AG10803 (cell line): ENCODE measurements around the gene PCDHGB7.
"Not testable (repeated sequence)": the region's sequence is repeated elsewhere in the genome, so short reads cannot be mapped to it uniquely, and the experiment has no call there.

Experiments used
- DNase-seq: peaks from one replicate; pipeline ENCODE4 v3.0.0; 2010; ENCODE audit warnings: low read depth
- H3K4me3 ChIP-seq: 2 replicates; pipeline ENCODE4 v1.5.1; 2011; ENCODE audit warnings: mild to moderate bottlenecking, low read length, control low read depth
- TF ChIP-seq, protein P1 (sequence below): conservative IDR thresholded peaks from 2 replicates; pipeline ENCODE4 v1.5.1; 2011; ENCODE audit warnings: mild to moderate bottlenecking, low read length, control low read depth, inconsistent platforms

The PCDHGB7 gene

DNA sequence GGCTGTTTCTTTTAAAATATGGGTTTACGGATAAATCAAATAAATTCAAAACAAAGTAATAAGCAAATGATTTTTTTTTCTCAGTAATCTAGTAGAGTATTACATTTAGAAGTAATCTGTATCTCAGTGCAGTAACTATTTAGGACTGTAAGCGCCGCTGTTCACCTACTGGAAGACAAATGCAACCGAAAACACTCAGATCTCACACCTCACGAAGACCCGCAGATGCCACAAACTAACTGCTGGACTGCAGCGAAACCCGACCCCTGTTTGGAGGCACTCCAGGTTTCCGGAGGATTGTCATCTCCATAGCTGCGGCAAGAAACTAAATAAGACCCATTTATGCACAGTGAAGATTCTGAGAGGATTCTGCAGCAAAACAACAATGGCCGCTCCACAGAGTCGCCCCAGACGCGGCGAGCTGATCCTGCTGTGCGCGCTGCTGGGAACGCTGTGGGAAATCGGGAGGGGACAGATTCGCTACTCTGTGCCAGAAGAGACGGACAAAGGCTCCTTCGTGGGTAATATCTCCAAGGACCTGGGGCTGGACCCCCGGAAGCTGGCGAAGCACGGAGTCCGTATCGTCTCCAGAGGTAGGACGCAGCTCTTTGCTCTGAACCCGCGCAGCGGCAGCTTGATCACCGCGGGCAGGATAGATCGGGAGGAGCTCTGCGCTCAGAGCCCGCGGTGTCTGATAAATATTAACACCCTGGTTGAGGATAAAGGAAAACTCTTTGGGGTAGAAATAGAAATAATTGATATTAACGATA lies 24.9 kb upstream of the PCDHGB7 start, which contains the start of gene PCDHGA8:
TSS of gene PCDHGA8 (plus strand) at position 205 of the 770 bp plus-strand sequence. CDS start at position 386, 181 bp downstream.
- peak; percentile 41 for DNase-seq
- TF ChIP-seq, protein P1, sequence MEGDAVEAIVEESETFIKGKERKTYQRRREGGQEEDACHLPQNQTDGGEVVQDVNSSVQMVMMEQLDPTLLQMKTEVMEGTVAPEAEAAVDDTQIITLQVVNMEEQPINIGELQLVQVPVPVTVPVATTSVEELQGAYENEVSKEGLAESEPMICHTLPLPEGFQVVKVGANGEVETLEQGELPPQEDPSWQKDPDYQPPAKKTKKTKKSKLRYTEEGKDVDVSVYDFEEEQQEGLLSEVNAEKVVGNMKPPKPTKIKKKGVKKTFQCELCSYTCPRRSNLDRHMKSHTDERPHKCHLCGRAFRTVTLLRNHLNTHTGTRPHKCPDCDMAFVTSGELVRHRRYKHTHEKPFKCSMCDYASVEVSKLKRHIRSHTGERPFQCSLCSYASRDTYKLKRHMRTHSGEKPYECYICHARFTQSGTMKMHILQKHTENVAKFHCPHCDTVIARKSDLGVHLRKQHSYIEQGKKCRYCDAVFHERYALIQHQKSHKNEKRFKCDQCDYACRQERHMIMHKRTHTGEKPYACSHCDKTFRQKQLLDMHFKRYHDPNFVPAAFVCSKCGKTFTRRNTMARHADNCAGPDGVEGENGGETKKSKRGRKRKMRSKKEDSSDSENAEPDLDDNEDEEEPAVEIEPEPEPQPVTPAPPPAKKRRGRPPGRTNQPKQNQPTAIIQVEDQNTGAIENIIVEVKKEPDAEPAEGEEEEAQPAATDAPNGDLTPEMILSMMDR, result peak; percentile 22
- H3K4me3 ChIP-seq, result peak within 1 kb of the TSS; percentile 9; the same call in 1 of the 2 replicates

DNA sequence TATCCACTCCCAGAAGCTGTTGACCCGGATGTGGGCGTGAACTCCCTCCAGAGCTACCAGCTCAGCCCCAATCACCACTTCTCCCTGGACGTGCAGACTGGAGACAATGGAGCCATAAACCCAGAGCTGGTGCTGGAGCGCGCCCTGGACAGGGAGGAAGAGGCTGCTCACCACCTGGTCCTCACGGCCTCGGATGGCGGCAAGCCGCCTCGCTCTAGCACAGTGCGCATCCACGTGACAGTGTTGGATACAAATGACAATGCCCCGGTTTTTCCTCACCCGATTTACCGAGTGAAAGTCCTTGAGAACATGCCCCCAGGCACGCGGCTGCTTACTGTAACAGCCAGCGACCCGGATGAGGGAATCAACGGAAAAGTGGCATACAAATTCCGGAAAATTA lies 24.2 kb upstream of the PCDHGB7 start:
- DNase-seq, result no peak

DNA sequence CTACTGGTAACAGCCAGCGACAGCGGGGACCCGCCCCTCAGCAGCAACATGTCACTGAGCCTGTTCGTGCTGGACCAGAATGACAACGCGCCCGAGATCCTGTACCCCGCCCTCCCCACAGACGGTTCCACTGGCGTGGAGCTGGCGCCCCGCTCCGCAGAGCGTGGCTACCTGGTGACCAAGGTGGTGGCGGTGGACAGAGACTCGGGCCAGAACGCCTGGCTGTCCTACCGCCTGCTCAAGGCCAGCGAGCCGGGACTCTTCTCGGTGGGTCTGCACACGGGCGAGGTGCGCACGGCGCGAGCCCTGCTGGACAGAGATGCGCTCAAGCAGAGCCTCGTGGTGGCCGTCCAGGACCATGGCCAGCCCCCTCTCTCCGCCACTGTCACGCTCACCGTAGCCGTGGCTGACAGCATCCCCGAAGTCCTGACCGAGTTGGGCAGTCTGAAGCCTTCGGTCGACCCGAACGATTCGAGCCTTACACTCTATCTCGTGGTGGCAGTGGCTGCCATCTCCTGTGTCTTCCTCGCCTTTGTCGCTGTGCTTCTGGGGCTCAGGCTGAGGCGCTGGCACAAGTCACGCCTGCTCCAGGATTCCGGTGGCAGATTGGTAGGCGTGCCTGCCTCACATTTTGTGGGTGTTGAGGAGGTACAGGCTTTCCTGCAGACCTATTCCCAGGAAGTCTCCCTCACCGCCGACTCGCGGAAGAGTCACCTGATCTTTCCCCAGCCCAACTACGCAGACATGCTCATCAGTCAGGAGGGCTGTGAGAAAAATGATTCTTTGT lies 22.9 kb upstream of the PCDHGB7 start:
- H3K4me3 ChIP-seq, DNase-seq: not testable (repeated sequence)

More for the DNA sequence above, 24.2 kb upstream of the PCDHGB7 start:
- H3K4me3 ChIP-seq, result no peak overlapping the region
- TF ChIP-seq, protein P1, result no peak

DNA sequence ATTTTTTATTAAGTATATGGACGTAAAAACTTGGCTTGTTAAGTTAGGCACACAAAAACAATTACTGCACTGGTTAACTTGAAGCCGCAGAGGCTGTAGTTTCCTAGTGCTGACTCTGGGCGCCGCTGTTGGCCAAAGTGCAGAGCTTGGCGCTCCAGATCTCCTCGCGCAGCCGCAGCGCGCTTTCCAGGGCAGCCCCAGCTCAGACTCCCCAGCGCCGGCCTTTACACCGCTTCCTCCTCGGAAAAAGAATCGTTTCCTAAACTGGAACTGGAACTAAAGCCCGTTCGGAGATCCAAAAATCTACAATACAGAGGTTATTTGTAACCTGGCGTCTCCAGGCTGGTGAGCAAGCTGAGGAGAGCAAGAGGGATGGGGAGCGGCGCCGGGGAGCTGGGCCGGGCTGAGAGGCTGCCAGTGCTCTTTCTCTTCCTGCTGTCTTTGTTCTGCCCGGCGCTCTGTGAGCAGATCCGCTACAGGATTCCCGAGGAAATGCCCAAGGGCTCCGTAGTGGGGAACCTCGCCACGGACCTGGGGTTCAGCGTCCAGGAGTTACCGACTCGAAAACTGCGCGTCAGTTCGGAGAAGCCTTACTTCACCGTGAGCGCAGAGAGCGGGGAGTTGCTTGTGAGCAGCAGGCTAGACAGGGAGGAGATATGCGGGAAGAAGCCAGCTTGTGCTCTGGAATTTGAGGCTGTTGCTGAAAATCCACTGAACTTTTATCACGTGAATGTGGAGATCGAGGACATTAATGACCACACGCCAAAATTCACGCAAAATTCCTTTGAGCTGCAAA lies 19.5 kb upstream of the PCDHGB7 start, which contains the start of gene PCDHGB5:
TSS of gene PCDHGB5 (plus strand) at position 192 of the 796 bp plus-strand sequence. CDS start at position 373, 181 bp downstream.
- peak within 1 kb of the TSS; percentile 53 for H3K4me3 ChIP-seq
- TF ChIP-seq, protein P1, result peak; percentile 62
- peak; percentile 55 for DNase-seq

DNA sequence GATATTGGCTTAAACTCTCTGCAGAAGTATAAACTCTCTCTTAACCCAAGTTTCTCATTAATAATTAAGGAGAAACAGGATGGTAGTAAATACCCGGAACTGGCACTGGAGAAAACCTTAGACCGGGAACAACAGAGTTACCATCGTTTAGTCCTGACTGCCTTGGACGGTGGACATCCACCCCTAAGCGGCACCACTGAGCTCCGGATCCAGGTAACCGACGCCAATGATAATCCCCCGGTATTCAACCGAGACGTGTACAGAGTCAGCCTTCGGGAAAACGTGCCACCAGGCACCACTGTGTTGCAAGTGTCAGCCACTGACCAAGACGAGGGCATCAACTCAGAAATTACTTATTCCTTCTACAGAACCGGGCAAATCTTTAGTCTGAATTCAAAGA lies 18.9 kb upstream of the PCDHGB7 start:
- TF ChIP-seq, protein P1, result no peak
- H3K4me3 ChIP-seq, result peak overlapping the region; percentile 17; the same call in 1 of the 2 replicates
- DNase-seq, result no peak

DNA sequence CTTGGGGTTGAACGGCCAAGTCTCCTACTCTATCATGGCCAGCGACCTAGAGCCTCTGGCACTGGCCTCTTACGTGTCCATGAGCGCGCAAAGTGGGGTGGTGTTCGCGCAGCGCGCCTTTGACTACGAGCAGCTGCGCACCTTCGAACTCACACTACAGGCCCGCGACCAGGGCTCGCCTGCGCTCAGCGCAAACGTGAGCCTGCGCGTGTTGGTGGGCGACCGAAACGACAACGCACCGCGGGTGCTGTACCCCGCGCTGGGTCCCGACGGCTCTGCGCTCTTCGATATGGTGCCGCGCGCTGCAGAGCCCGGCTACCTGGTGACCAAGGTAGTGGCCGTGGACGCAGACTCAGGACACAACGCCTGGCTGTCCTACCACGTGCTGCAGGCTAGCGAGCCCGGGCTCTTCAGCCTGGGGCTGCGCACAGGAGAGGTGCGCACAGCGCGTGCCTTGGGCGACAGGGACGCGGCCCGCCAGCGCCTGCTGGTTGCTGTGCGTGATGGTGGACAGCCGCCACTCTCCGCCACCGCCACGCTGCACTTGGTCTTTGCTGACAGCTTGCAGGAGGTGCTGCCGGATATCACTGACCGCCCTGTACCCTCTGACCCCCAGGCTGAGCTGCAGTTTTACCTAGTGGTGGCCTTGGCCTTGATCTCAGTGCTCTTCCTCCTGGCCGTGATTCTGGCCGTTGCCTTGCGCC lies 17.8 kb upstream of the PCDHGB7 start:
- no peak for DNase-seq
- TF ChIP-seq, protein P1, result no peak
- peak overlapping the region; percentile 22 for H3K4me3 ChIP-seq
